WTC11 (cell line): ENCODE data around the gene PFN1. TPM values are rescaled to one million over a fixed set of nuclear protein-coding genes. Genes with fewer than 3 reads are reported as not detected.

Experiments
- ATF1 ChIP-seq: sonication (generic); formaldehyde crosslinking; IDR thresholded peaks from 2 replicates; pipeline ENCODE4 v1.8.1; 2023; ENCODE audit warnings: mild to moderate bottlenecking, moderate library complexity, missing genetic modification reagents
- CREM ChIP-seq: sonication (generic); formaldehyde crosslinking; IDR thresholded peaks from 2 replicates; pipeline ENCODE4 v1.8.1; 2022; ENCODE audit warnings: mild to moderate bottlenecking, missing genetic modification reagents, moderate library complexity
- E2F4 ChIP-seq: sonication (generic); formaldehyde crosslinking; IDR thresholded peaks from 2 replicates; pipeline ENCODE4 v1.8.1; 2022; ENCODE audit warnings: low read depth, mild to moderate bottlenecking, moderate library complexity, missing genetic modification reagents, borderline replicate concordance
- EMX1 ChIP-seq: fragments of 250-450 bp; sonication (Bioruptor Pico); IDR thresholded peaks from 2 replicates; pipeline ENCODE4 v1.8.0; 2021; ENCODE audit warnings: mild to moderate bottlenecking
- FOXP4 ChIP-seq: sonication (generic); formaldehyde crosslinking; IDR thresholded peaks from 2 replicates; pipeline ENCODE4 v1.8.0; 2022; ENCODE audit warnings: mild to moderate bottlenecking, missing genetic modification reagents
- GTF2I ChIP-seq: fragments of 250-450 bp; sonication (Bioruptor Pico); conservative IDR thresholded peaks from 2 replicates; pipeline ENCODE4 v1.4.0; 2021; ENCODE audit warnings: mild to moderate bottlenecking
- HMGXB4 ChIP-seq: sonication (generic); formaldehyde crosslinking; IDR thresholded peaks from 2 replicates; pipeline ENCODE4 v1.8.1; 2023; ENCODE audit warnings: mild to moderate bottlenecking, moderate library complexity, missing genetic modification reagents
- MAX ChIP-seq: sonication (generic); formaldehyde crosslinking; IDR thresholded peaks from 2 replicates; pipeline ENCODE4 v1.8.0; 2022; ENCODE audit warnings: mild to moderate bottlenecking, missing genetic modification reagents
- MLX ChIP-seq: sonication (generic); formaldehyde crosslinking; IDR thresholded peaks from 2 replicates; pipeline ENCODE4 v1.8.1; 2023; ENCODE audit warnings: mild to moderate bottlenecking, missing genetic modification reagents, moderate library complexity
- NFATC4 ChIP-seq: fragments of 250-450 bp; sonication (Bioruptor Pico); IDR thresholded peaks from 2 replicates; pipeline ENCODE4 v1.9.0; 2021; ENCODE audit warnings: mild to moderate bottlenecking
- NR3C1 ChIP-seq: sonication (generic); formaldehyde crosslinking; conservative IDR thresholded peaks from 2 replicates; pipeline ENCODE4 v1.8.1; 2023; ENCODE audit warnings: low read depth, mild to moderate bottlenecking, missing genetic modification reagents
- RELA ChIP-seq: sonication (generic); formaldehyde crosslinking; IDR thresholded peaks from 2 replicates; pipeline ENCODE4 v1.8.1; 2022; ENCODE audit warnings: missing genetic modification reagents, mild to moderate bottlenecking, borderline replicate concordance
- TCF7 ChIP-seq: sonication (generic); formaldehyde crosslinking; IDR thresholded peaks from 2 replicates; pipeline ENCODE4 v1.8.0; 2022; ENCODE audit warnings: mild to moderate bottlenecking, low read depth, missing genetic modification reagents, moderate library complexity
- TEAD4 ChIP-seq: sonication (generic); formaldehyde crosslinking; IDR thresholded peaks from 2 replicates; pipeline ENCODE4 v1.8.0; 2022; ENCODE audit warnings: mild to moderate bottlenecking, missing genetic modification reagents
- TP53 ChIP-seq: sonication (generic); formaldehyde crosslinking; IDR thresholded peaks from 2 replicates; pipeline ENCODE4 v1.8.1; 2023; ENCODE audit warnings: mild to moderate bottlenecking, missing genetic modification reagents
- ZBTB21 ChIP-seq: sonication (generic); formaldehyde crosslinking; IDR thresholded peaks from 2 replicates; pipeline ENCODE4 v1.8.1; 2023; ENCODE audit warnings: mild to moderate bottlenecking, missing genetic modification reagents, borderline replicate concordance
- ZBTB43 ChIP-seq: sonication (generic); formaldehyde crosslinking; IDR thresholded peaks from 2 replicates; pipeline ENCODE4 v1.8.1; 2023; ENCODE audit warnings: mild to moderate bottlenecking, missing genetic modification reagents
- ZNF232 ChIP-seq: sonication (generic); formaldehyde crosslinking; IDR thresholded peaks from 2 replicates; pipeline ENCODE4 v1.8.0; 2022; ENCODE audit warnings: mild to moderate bottlenecking, missing genetic modification reagents
- ZNF425 ChIP-seq: fragments of 250-450 bp; sonication (Bioruptor Pico); conservative IDR thresholded peaks from 2 replicates; pipeline ENCODE4 v1.9.0; 2021; ENCODE audit warnings: mild to moderate bottlenecking
- ZNF532 ChIP-seq: fragments of 250-450 bp; sonication (Bioruptor Pico); IDR thresholded peaks from 2 replicates; pipeline ENCODE4 v1.9.0; 2021; ENCODE audit warnings: mild to moderate bottlenecking, borderline replicate concordance
- total RNA-seq: library from RNA; stranded (reverse); gene quantifications from 3 replicates; pipeline ENCODE4 v1.2.3, GENCODE V29; 2021
- TF ChIP-seq, protein P1 (sequence below): sonication (generic); formaldehyde crosslinking; IDR thresholded peaks from 2 replicates; pipeline ENCODE4 v1.8.0; 2023; ENCODE audit warnings: mild to moderate bottlenecking, missing genetic modification reagents

Gene PFN1
- total RNA-seq, 1 experiment from 2014 or later = 1,289 TPM

GRCh38 chr17:4945176-4945943 is 3.0 kb downstream of the PFN1 start (continued):
- TF ChIP-seq ZBTB21 (CRISPR knock-in tag) = 0 out of 2 replicates have a peak, but pooled peaks have one; percentile 15
- TF ChIP-seq NR3C1 (CRISPR knock-in tag) = no peak
- TF ChIP-seq HMGXB4 (CRISPR knock-in tag) = no peak
- TF ChIP-seq TP53 (CRISPR knock-in tag) = no peak
- no peak for TF ChIP-seq FOXP4 (CRISPR knock-in tag)
- TF ChIP-seq MAX (CRISPR knock-in tag) = no peak
- no peak for TF ChIP-seq RELA (CRISPR knock-in tag)
- no peak for TF ChIP-seq GTF2I (CRISPR knock-in tag)
- no peak for TF ChIP-seq CREM
- TF ChIP-seq ZNF532 (CRISPR knock-in tag) = no peak; the same call in 1 of the 2 replicates
- TF ChIP-seq EMX1 (CRISPR knock-in tag) = no peak
- TF ChIP-seq, protein P1, sequence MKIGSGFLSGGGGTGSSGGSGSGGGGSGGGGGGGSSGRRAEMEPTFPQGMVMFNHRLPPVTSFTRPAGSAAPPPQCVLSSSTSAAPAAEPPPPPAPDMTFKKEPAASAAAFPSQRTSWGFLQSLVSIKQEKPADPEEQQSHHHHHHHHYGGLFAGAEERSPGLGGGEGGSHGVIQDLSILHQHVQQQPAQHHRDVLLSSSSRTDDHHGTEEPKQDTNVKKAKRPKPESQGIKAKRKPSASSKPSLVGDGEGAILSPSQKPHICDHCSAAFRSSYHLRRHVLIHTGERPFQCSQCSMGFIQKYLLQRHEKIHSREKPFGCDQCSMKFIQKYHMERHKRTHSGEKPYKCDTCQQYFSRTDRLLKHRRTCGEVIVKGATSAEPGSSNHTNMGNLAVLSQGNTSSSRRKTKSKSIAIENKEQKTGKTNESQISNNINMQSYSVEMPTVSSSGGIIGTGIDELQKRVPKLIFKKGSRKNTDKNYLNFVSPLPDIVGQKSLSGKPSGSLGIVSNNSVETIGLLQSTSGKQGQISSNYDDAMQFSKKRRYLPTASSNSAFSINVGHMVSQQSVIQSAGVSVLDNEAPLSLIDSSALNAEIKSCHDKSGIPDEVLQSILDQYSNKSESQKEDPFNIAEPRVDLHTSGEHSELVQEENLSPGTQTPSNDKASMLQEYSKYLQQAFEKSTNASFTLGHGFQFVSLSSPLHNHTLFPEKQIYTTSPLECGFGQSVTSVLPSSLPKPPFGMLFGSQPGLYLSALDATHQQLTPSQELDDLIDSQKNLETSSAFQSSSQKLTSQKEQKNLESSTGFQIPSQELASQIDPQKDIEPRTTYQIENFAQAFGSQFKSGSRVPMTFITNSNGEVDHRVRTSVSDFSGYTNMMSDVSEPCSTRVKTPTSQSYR (CRISPR knock-in tag) = 0 out of 2 replicates have a peak, but pooled peaks have one; percentile 32
- no peak for TF ChIP-seq TEAD4 (CRISPR knock-in tag)
- TF ChIP-seq ZBTB43 (CRISPR knock-in tag) = no peak
- TF ChIP-seq ZNF425 (CRISPR knock-in tag) = 0 out of 2 replicates have a peak, but pooled peaks have one; percentile 9
- no peak for TF ChIP-seq ATF1
- TF ChIP-seq MLX (CRISPR knock-in tag) = no peak
- TF ChIP-seq TCF7 = no peak
- no peak for TF ChIP-seq E2F4 (CRISPR knock-in tag)
- no peak; the same call in 1 of the 2 replicates for TF ChIP-seq NFATC4 (CRISPR knock-in tag)
- TF ChIP-seq ZNF232 (CRISPR knock-in tag) = 0 out of 2 replicates have a peak, but pooled peaks have one; percentile 11
